ENCODE results near the gene STK25. TPM values are rescaled to one million over a fixed set of nuclear protein-coding genes. Genes with fewer than 3 reads are reported as not detected.

Gene STK25
- total RNA-seq, 1 donor from 2014 or later: 158 TPM

GRCh38 chr2:241502281-241502680 lies 6.1 kb downstream of the STK25 start:
- TF ChIP-seq CTCF (IDR thresholded peaks at IDR 0.05): no peak
- H3K9me3 Mint-ChIP-seq (ENCODE audit: low read depth): no peaks in the 10 kb centered on the region
- H3K27ac Mint-ChIP-seq (ENCODE audit: unreplicated experiment): no peak overlapping the region
- peaks cover 22% of the 10 kb centered on the region for H3K4me1 Mint-ChIP-seq (ENCODE audit: low read depth)
- no peaks in the 10 kb centered on the region for H3K27me3 Mint-ChIP-seq (ENCODE audit: low read depth)
- H3K4me3 Mint-ChIP-seq (ENCODE audit: unreplicated experiment): no peak overlapping the region
- H3K36me3 Mint-ChIP-seq (ENCODE audit: low read depth): peaks cover 1% of the 10 kb centered on the region
- DNase-seq (ENCODE audit: low spot score): peak; percentile 17

- Mint-ChIP-seq H3K4me1 (ENCODE audit: low read depth) (peaks cover 14% of the 10 kb centered on the region), H3K27ac (ENCODE audit: unreplicated experiment) (no peak overlapping the region), H3K36me3 (ENCODE audit: low read depth) (peaks cover 3% of the 10 kb centered on the region), H3K4me3 (ENCODE audit: unreplicated experiment) (no peak overlapping the region), H3K9me3 (ENCODE audit: low read depth) (no peaks in the 10 kb centered on the region), H3K27me3 (ENCODE audit: low read depth) (no peaks in the 10 kb centered on the region)
- peak; percentile 87 for DNase-seq (ENCODE audit: low spot score)
- no peak for TF ChIP-seq CTCF (IDR thresholded peaks at IDR 0.05)
Observed at GRCh38 chr2:241501551-241501950, 6.8 kb downstream of the STK25 start.

GRCh38 chr2:241501099-241501541 lies 7.3 kb downstream of the STK25 start:
- Mint-ChIP-seq H3K9me3 (ENCODE audit: low read depth) (no peaks in the 10 kb centered on the region), H3K36me3 (ENCODE audit: low read depth) (peaks cover 8% of the 10 kb centered on the region), H3K27me3 (ENCODE audit: low read depth) (no peaks in the 10 kb centered on the region), H3K27ac (ENCODE audit: unreplicated experiment) (peak overlapping the region; percentile 41), H3K4me1 (ENCODE audit: low read depth) (peaks cover 10% of the 10 kb centered on the region), H3K4me3 (ENCODE audit: unreplicated experiment) (no peak overlapping the region)
- peak; percentile 77 for DNase-seq (ENCODE audit: low spot score)
- no peak for TF ChIP-seq CTCF (IDR thresholded peaks at IDR 0.05)

- no peak overlapping the region for H3K4me3 Mint-ChIP-seq (ENCODE audit: unreplicated experiment)
- TF ChIP-seq CTCF (IDR thresholded peaks at IDR 0.05): no peak
- H3K27me3 Mint-ChIP-seq (ENCODE audit: low read depth): no peaks in the 10 kb centered on the region
- peaks cover 8% of the 10 kb centered on the region for H3K36me3 Mint-ChIP-seq (ENCODE audit: low read depth)
- peaks cover 8% of the 10 kb centered on the region for H3K4me1 Mint-ChIP-seq (ENCODE audit: low read depth)
- no peak overlapping the region for H3K27ac Mint-ChIP-seq (ENCODE audit: unreplicated experiment)
- no peak for DNase-seq (ENCODE audit: low spot score)
- H3K9me3 Mint-ChIP-seq (ENCODE audit: low read depth): no peaks in the 10 kb centered on the region
Observed at GRCh38 chr2:241500431-241500975, 7.9 kb downstream of the STK25 start.

- TF ChIP-seq CTCF (IDR thresholded peaks at IDR 0.05): no peak
- Mint-ChIP-seq H3K27me3 (ENCODE audit: low read depth) (no peaks in the 10 kb centered on the region), H3K4me3 (ENCODE audit: unreplicated experiment) (no peak overlapping the region), H3K27ac (ENCODE audit: unreplicated experiment) (no peak overlapping the region), H3K36me3 (ENCODE audit: low read depth) (peaks cover 12% of the 10 kb centered on the region), H3K9me3 (ENCODE audit: low read depth) (no peaks in the 10 kb centered on the region), H3K4me1 (ENCODE audit: low read depth) (peaks cover 4% of the 10 kb centered on the region)
- peak; percentile 55 for DNase-seq (ENCODE audit: low spot score)
Observed at GRCh38 chr2:241500016-241500415, 8.4 kb downstream of the STK25 start.

Measured in chondrocyte (in vitro differentiated cells).